MCF 10A (cell line): Measurements from ENCODE around the gene SERPIND1. TPM values are rescaled to one million over a fixed set of nuclear protein-coding genes. Genes with fewer than 3 reads are reported as not detected.
"Not testable (repeated sequence)": the region's sequence is repeated elsewhere in the genome, so short reads cannot be mapped to it uniquely, and the experiment has no call there.

Experiments used
- BruUV-seq: library from RNA; stranded (reverse); fragments of 400-500 nt; replicated peaks from 2 replicates; lab custom pipeline; 2021; lab: Mats Ljungman, UMichigan
- CTCF ChIA-PET: fragments of 300-600 bp; sonication (Branson Sonifier 250); formaldehyde crosslinking; extraction: SDS; loops from one replicate; lab custom pipeline; 2021; ENCODE audit warnings: antibody characterized with exemption, inconsistent platforms; lab: Yijun Ruan, JAX
- POLR2A ChIA-PET: fragments of 300-600, 350-650 bp; sonication (Branson Sonifier 250); formaldehyde crosslinking; extraction: SDS; loops from one replicate; lab custom pipeline; 2020; ENCODE audit warnings: antibody characterized with exemption, inconsistent platforms; lab: Yijun Ruan, JAX
- DNase-seq: peaks from one replicate; pipeline ENCODE4 v3.0.0-alpha.2; 2018; ENCODE audit not compliant: unreplicated experiment
- H3K27ac Mint-ChIP-seq: one replicate; pipeline ENCODE4 v1.8.0; 2022; ENCODE audit warnings: mild to moderate bottlenecking, low read depth, mixed read lengths; ENCODE audit not compliant: unreplicated experiment
- H3K27me3 Mint-ChIP-seq: one replicate; pipeline ENCODE4 v1.8.0; 2022; ENCODE audit warnings: mixed read lengths; ENCODE audit not compliant: insufficient read depth, unreplicated experiment
- H3K36me3 Mint-ChIP-seq: one replicate; pipeline ENCODE4 v1.8.0; 2022; ENCODE audit warnings: mild to moderate bottlenecking, moderate library complexity, mixed read lengths; ENCODE audit not compliant: insufficient read depth, unreplicated experiment
- H3K4me1 Mint-ChIP-seq: one replicate; pipeline ENCODE4 v1.8.0; 2022; ENCODE audit warnings: mixed read lengths; ENCODE audit not compliant: insufficient read depth, unreplicated experiment
- H3K4me3 Mint-ChIP-seq: one replicate; pipeline ENCODE4 v1.8.0; 2022; ENCODE audit warnings: mild to moderate bottlenecking, moderate library complexity, mixed read lengths; ENCODE audit not compliant: unreplicated experiment
- H3K9me3 Mint-ChIP-seq: one replicate; pipeline ENCODE4 v1.8.0; 2022; ENCODE audit warnings: mixed read lengths; ENCODE audit not compliant: unreplicated experiment
- intact Hi-C: fragments of 100-400 bp; cut with micrococcal nuclease; formaldehyde crosslinking; loops from 2 replicates; pipeline ENCODE4 v1.14.1; 2022
- total RNA-seq: library from RNA; stranded (reverse); gene quantifications from 2 replicates; pipeline ENCODE4 v1.2.3, GENCODE V29; 2022
- TF ChIP-seq, protein P1 (sequence below): fragments of 200-600 bp; IDR thresholded peaks from one replicate; pipeline ENCODE4 v1.8.0; 2022; ENCODE audit warnings: antibody characterized with exemption, mild to moderate bottlenecking; ENCODE audit not compliant: unreplicated experiment

The SERPIND1 gene
- total RNA-seq, 1 experiment from 2014 or later: not detected

DNA sequence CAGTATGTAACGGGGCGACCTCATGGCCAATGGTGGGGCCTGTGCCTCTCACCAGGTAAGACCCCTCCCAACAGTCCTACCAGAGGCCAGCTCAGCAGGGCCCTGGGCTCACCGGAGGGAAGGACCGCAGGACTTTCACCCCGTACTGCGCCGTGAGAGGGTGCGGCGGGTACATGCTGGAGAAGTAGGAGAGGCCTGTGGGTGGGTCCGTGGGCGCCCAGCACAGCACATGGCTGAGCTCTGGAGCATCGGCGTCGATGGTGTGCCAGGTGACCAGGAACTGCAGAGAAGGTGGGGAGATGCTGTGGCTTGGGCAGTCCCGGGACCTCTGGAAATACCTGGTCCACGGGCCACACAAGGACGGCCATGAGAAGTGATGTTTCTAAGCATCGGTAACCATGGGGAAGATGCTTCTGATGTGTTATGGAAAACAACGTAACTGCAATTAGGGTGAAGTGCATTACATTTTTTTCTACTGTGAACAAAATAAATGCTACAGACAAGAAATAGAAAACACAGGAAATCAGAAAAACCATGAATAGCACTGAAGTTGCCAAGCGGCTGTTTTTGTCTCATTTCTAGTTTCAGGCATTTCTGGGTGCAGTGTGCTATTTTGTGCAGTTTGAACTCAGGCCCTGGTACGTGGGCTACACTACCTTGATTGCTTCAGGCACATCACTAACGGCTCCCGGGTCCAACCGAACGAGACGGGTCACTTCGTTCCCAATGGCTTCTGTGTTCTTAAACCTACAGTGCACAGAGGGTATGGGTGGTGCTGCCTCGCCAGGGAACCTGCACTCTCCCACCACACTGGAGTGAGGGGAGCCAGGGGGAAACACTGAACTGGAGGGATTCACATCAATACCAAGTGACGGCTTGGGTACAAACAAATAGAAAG, 46.5 kb upstream of the SERPIND1 start:
- CTCF ChIA-PET: no interaction called here
- DNase-seq: no peak
- no peak overlapping the region for H3K4me3 Mint-ChIP-seq
- H3K27ac Mint-ChIP-seq: no peak overlapping the region
- no TSS peak for BruUV-seq
- POLR2A ChIA-PET: no interaction called here
- no peaks in the 10 kb centered on the region for H3K27me3 Mint-ChIP-seq
- TF ChIP-seq, protein P1, sequence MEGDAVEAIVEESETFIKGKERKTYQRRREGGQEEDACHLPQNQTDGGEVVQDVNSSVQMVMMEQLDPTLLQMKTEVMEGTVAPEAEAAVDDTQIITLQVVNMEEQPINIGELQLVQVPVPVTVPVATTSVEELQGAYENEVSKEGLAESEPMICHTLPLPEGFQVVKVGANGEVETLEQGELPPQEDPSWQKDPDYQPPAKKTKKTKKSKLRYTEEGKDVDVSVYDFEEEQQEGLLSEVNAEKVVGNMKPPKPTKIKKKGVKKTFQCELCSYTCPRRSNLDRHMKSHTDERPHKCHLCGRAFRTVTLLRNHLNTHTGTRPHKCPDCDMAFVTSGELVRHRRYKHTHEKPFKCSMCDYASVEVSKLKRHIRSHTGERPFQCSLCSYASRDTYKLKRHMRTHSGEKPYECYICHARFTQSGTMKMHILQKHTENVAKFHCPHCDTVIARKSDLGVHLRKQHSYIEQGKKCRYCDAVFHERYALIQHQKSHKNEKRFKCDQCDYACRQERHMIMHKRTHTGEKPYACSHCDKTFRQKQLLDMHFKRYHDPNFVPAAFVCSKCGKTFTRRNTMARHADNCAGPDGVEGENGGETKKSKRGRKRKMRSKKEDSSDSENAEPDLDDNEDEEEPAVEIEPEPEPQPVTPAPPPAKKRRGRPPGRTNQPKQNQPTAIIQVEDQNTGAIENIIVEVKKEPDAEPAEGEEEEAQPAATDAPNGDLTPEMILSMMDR: no peak
- H3K4me1 Mint-ChIP-seq: no peaks in the 10 kb centered on the region
- no peaks in the 10 kb centered on the region for H3K9me3 Mint-ChIP-seq
- H3K36me3 Mint-ChIP-seq: peaks cover 33% of the 10 kb centered on the region
- intact Hi-C loops: no loop called here

DNA sequence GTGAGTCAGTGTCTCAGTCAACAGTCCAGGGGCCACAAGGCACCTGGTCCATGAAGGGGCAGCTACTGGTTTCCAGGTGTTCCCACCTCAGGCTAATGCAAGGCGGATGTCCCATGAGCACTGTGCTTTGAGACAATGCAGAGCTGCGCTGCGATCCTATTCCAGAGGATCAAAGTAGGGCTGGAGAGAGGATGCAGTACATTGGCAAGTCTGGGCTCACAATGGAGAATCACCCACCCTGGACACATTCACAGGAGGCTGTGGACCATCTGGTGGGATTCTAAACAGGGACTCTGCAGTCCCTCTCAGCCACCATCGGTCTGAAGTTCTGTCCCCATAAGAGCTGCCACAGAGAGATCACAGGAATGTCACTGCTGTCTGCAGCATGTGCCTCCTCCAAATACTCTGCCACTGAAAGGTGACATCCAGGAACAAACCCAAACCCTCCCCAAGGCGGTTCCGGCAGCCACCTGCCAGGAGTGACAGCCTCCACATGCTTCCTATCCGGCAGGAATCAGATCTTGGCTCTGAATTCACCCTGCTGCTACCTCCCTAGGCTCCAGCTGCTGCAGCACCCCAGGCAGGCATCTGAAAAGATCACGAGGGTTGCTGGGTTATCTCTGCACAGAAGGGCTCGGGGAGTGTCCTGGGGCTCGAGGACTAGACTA, 45.3 kb upstream of the SERPIND1 start:
- H3K36me3 Mint-ChIP-seq: peaks cover 37% of the 10 kb centered on the region
- intact Hi-C loops: no loop called here
- no peak overlapping the region for H3K27ac Mint-ChIP-seq
- ChIA-PET CTCF (interaction anchor here (0.6 kb wide), 1 partner anchor 55 kb away, joined by 4 read pairs; no protein-coding TSS in a partner anchor), POLR2A (no interaction called here)
- H3K27me3 Mint-ChIP-seq: no peaks in the 10 kb centered on the region
- no peaks in the 10 kb centered on the region for H3K9me3 Mint-ChIP-seq
- BruUV-seq: no TSS peak
- no peaks in the 10 kb centered on the region for H3K4me1 Mint-ChIP-seq
- TF ChIP-seq, protein P1: no peak
- no peak overlapping the region for H3K4me3 Mint-ChIP-seq
- no peak for DNase-seq

DNA sequence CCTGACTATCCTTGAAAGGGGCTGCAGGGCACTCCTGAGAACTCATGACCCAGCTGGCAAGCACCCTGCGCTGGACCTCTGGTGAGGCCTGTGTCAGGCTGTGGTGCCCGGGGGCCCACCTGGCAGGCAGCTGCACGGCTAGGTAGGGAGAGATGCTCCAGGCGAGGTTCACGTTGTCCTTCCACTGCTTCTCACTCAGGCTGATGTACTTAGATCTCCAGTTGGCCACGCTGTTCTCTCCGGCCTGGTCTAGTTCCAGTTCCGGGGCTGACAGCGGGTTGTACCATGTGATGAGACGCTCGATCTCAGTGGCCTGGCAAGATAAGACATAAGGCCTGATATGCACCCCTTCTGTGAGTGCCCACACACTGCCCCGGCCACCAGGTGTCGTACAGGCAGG, 44.7 kb upstream of the SERPIND1 start:
- ChIA-PET POLR2A (no interaction called here), CTCF (interaction anchor here (0.6 to 0.9 kb wide), 2 partner anchors 13 to 52 kb away, joined by 3 to 6 read pairs; no protein-coding TSS in a partner anchor)
- BruUV-seq: no TSS peak
- H3K4me1 Mint-ChIP-seq: no peaks in the 10 kb centered on the region
- H3K27ac Mint-ChIP-seq: no peak overlapping the region
- TF ChIP-seq, protein P1: no peak
- H3K9me3 Mint-ChIP-seq: no peaks in the 10 kb centered on the region
- intact Hi-C loops: no loop called here
- H3K27me3 Mint-ChIP-seq: no peaks in the 10 kb centered on the region
- no peak overlapping the region for H3K4me3 Mint-ChIP-seq
- DNase-seq: no peak
- peaks cover 35% of the 10 kb centered on the region for H3K36me3 Mint-ChIP-seq

DNA sequence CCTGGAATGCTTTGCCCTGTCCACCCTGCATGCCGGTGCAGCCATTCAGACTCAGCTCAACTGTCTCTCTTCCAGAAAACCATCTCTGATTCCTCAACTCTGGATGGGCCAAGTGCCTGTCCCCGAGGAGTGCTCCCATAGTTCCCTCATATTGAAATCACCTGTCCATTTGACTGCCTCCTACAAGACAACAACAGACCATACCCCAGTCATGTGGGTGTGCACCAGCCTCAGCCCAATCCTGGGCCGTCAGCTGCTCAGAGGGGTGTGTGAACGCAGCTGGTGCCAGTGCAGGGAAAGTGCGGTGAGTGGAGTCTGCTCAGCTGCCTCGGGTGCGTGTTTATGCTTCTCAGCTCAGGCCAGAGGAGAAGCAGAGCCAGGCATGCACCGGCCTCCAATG, 41.5 kb upstream of the SERPIND1 start:
- POLR2A ChIA-PET, DNase-seq, BruUV-seq, H3K27me3 Mint-ChIP-seq, H3K4me1 Mint-ChIP-seq, H3K27ac Mint-ChIP-seq, CTCF ChIA-PET, intact Hi-C loops, H3K9me3 Mint-ChIP-seq, H3K4me3 Mint-ChIP-seq: not testable (repeated sequence)
- H3K36me3 Mint-ChIP-seq: peaks cover 33% of the 10 kb centered on the region

DNA sequence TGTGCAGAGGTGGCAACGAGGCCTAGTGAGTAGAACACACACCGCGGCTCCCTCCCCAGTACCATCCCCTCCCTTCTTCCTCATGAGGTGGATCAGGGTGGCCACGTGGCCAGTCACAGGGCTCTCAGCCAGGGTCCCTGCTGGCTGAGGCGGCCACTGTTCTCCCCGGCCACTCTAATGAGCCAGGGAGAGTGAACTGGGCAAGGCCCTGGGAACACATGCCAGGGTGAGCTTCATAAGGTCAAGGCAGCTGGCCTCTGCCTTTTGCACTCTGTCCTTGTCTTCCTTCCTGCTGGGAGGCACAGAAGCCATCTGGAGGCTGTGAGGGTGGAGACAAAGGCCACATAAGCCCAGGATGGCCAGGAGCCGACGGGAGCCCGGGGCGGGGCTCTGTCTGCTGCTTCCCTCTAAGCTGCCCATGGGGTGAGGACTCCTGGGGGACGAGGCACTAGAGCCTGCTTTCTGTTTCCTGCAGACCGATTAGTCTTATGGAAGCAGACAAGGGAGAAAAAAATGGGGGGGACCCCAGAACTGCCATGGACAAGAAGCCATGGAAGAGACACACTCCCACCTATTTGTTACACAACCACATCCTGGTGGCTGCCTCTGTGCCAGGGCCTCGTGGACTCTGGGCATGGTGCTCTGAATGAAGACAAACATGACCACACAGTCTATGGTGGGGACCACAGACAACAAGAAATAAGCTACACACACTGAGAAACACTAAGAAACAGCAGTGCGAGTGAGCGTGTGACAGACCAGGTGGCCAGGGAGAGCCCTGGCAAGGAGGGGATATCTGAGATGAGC, 38.4 kb upstream of the SERPIND1 start:
- H3K27ac Mint-ChIP-seq, DNase-seq, H3K4me1 Mint-ChIP-seq, H3K4me3 Mint-ChIP-seq, CTCF ChIA-PET, H3K27me3 Mint-ChIP-seq, POLR2A ChIA-PET, H3K9me3 Mint-ChIP-seq, BruUV-seq, intact Hi-C loops: not testable (repeated sequence)
- H3K36me3 Mint-ChIP-seq: peaks cover 24% of the 10 kb centered on the region

DNA sequence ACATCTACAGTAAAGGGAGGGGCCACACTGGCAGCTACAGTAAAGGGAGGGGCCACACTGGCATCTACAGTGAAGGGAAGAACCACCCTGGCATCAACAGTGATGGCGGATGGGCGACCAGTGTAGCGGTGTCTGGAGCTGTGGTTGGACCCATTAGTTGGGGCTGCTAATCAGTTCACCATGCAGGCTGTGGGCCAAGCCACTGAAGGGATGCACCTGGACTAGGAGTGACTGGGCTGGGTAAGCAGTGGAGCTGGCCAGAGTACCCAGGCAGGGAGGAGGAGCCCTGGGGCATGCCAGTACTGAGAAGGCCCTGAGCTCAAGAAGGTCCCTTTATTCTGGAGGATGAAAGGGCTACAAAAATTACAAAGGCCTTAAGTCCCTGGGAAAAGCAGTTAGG, 37.0 kb upstream of the SERPIND1 start:
- intact Hi-C loops, H3K27ac Mint-ChIP-seq, H3K27me3 Mint-ChIP-seq, H3K4me3 Mint-ChIP-seq, POLR2A ChIA-PET, BruUV-seq, H3K4me1 Mint-ChIP-seq, DNase-seq: not testable (repeated sequence)
- Mint-ChIP-seq H3K9me3 (peaks cover 12% of the 10 kb centered on the region), H3K36me3 (peaks cover 35% of the 10 kb centered on the region)
- CTCF ChIA-PET: interaction anchor here (0.6 kb wide), 1 partner anchor 892 kb away, joined by 3 read pairs; no protein-coding TSS in a partner anchor
